Stimulated activated CD8-positive, alpha-beta memory T cell treated with anti-CD3 and anti-CD28 coated beads, Interleukin-2, amount 100 ng/mL, for 48 hours (primary cell): Measurements from ENCODE around the gene IL27RA.

Experiments used
- DNase-seq, 2 donors: peaks; one replicate each; pipeline ENCODE4 v3.0.0-alpha.2; 2020; ENCODE audit warnings: low read depth in 2 of 2

Gene IL27RA

GRCh38 chr19:14085309-14085995 lies 53.9 kb downstream of the IL27RA start, which contains the start of gene C19orf67:
C19orf67 (minus strand) TSS chr19:14085783; CDS start chr19:14085627, 156 bp downstream.
- DNase-seq, result no peak

DNA sequence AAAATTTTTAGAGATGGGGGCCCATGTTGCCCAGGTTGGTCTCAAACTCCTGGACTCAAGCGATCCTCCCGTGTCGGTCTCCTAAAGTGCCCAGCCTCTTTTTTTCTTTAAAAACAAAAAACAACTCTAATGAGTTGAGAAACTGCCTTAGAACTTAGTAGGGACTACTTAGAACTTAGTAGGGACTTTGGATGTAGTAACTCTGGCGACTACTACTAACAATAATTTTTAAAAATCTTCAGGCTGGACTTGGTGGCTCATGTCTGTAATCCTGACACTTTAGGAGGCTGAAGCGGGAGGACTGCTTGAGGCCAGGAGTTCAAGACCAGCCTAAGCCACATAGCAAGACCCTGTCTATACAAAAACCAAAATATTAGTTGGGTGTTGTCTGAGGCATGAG lies 54.5 kb downstream of the IL27RA start:
- DNase-seq, result no peak

DNA sequence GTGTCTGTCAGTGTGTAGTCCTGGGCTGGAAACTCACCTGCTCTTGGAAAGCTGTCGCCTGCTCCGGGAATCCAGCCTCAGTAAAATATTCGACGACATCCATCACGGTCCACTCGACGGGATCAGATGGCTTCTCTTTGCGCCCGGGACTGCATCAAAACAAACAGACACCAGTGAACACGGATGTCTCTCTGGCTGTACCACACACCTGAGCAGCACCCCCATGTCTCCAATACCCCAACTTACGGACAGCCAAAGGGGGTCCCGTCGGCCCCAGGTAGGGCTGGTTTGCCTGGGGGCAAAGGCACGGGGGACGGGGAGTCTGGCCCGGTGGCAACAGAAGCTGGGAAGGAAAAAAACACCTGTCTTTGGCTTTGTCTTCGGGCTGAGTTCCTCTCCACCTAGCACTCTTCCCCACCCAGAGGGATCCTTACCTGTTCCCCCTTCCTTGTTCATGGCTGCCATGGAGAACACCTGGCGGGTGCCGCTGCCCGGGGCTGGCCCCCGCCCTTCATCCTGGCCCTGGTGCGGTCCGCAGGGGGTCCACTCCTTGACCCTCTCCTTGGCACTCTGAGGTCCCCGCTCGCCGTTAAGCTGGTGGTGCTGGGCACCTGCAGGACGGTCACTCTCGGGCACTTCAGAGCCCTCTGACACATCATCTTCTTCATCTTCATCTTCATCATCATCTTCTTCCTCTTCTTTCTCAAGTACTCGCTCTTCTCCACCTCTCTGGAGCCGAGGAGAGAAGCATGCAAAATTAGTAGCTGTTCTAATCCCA lies 57.3 kb downstream of the IL27RA start:
- DNase-seq, result no peak

DNA sequence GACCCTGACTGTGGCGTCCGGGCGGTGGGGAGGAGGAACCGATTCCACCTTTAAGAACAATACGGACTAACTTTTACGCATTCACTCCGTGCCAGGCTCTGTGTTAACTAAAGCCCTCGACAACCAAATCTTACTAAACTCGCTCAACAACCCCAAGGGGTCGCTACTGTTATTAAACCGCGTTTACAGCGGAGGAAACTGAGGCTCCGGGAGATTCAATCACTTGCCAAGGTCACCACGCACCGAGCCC lies 57.8 kb downstream of the IL27RA start:
- no peak for DNase-seq

DNA sequence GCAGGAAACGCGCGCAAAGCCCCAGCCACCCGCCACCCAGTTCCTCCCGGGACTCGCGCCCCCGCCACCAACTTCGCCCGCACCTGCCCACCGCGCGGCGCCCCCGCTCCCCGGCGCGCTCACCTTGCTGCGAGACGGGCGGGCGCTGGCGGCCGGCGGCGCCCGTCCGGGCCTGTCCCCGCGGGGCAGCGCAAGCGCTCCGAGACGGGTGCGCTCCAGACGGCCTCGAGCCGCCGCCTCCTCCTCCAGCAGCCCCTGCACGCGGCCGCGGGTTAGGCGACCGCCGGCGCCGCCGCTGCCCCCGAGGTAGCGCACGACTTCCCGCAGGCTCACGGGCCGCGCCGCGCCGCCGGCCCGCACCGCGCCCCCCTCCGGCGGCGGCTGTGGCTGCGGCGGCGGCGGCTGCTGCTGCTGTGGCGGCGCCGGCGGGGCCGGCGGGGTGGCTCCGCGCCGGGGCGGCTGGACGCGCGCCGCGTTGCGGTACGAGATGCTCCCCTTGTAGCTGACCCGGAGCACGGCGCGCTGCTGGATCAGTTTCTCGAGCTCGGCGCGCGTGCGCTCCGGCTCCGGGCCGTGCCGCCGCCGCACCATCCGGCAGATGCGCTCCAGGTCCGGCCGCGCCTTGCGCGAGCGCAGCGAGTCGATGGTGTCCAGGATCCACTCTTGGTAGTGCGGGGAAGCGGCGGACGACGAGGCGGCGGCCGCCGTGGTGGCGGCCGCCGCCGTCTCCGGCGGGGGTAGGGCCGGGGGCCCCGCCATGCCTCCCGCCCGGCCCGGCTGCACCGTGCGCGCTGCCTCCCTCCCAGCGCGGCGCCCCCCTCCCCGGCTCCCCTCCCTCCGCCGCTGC lies 58.3 kb downstream of the IL27RA start:
- DNase-seq, result peak in 1 of 2 donors; percentile 44

- DNase-seq, result peak; percentile 67 to 78
Measured at GRCh38 chr19:14090509-14091080, 59.0 kb downstream of the IL27RA start, which contains the start of gene SAMD1. SAMD1 (minus strand) TSS chr19:14090751.

DNA sequence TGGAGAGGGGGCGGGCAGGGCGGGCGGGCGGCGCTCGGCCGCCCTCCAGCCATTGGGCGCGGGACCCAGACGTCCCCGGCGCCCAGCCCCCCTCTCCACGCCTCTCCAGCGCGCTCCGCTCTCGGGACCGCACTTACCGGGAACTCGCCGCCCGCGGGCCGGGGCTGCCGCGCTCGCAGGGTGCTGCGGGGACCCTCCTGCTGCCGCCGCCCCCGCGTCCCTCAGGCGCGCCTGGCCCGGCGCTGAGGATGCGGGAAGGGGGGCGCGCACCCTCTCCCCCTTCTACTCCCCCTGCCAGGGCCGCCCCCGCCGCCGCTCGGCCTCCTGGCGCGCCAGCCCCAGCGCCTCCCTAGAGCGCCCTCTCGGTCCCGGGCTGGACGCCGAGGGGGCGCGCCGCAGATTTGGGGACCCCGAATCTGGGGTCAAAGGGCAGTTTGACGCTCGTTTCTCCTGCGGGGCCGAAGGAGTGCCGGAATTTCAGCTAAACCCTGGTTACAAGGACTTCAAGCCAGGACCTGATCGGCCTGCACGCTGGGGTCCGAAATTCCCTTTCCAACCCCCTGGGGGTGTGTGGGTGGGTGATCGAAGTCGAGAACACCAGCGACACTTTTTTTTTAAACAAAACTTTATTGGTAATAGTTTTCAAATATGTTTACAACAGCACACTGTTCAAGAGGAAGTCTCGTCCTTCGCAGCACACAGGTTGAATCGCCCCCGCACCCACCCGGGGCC lies 59.7 kb downstream of the IL27RA start:
- DNase-seq, result peak; percentile 67 to 68

DNA sequence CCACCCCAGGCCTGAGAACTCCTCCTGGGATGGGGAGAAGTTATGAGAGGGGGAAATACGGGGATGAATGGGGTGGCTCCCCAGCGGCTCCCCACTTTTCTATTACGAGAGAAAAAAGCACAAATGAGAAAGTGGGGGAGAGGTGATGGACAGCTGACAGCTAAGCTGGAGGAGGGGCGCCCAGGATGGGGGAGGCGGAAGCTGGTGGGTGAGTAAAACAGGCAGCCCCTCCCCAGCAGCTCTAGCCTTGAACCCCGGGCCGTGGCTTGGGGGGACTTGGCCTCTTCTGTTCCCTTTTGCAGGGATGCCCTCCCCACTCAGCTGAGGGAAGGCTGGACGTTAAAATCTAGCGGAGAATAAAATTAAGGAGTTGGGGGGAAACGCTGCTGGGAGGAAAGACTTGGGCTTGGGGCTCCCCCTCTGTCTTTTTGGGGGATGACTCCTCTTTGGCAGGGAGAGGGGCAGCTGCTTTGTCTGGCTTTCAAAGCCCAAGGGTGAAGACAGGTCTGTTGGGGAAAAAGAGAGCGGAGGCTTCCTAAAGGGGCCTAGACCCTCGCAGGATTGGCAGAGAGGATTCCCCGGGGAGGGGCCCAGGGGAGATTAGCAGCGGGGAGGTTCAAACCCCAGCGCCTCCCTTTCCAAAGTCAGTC lies 60.4 kb downstream of the IL27RA start:
- peak in 1 of 2 donors; percentile 17 for DNase-seq

DNA sequence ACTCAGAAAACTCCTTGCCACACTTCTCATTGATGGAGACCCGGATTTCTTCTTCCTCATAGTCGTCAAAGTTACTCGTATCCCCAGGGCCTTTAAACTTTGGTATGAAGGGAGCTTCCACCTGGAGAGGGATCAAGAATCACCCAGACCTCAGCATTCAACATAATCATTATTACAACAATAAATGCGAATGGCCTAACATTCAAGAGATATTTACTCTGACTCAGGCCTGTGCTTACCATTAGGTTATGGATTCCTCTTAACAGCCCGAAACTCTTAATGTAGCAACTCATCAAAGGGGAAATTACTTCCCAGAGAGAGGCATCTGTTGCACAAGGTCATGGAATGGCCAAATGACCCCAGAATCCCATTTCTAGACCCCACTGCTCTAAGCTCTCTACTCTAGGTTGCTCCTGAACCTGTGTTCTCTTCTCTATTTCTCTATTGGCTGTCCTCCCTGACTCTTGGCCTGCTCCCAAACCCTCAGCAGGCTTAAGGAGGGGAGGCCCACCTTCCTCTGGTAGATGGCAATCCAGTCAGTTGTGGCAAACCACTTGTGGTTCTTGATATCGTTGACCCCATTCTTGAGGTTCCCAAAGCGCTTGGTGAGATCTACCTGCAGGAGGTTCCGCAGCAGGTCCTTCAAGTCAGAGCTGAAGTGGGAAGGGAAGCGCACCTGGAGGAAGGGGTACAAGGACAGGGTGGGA lies 61.7 kb downstream of the IL27RA start:
- DNase-seq, result no peak

DNA sequence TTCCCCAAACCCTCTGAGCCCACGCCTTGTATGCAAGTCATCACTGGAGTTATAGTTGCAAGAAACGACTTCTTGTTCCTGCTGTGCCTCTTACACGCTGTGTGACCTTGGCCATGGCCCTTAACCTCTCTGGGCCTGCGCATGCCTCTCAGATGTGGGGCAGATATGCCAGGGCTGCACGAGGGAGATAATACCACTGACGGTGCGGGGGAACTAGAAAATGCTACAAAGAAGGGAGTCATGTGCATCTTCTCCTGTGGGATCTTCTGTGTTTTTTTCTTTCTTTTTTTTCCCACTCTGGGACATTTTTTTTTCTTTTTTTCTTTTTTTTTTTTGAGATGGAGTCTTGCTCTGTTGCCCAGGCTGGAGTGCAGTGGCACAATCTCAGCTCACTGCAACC lies 63.3 kb downstream of the IL27RA start:
- no peak for DNase-seq

DNA sequence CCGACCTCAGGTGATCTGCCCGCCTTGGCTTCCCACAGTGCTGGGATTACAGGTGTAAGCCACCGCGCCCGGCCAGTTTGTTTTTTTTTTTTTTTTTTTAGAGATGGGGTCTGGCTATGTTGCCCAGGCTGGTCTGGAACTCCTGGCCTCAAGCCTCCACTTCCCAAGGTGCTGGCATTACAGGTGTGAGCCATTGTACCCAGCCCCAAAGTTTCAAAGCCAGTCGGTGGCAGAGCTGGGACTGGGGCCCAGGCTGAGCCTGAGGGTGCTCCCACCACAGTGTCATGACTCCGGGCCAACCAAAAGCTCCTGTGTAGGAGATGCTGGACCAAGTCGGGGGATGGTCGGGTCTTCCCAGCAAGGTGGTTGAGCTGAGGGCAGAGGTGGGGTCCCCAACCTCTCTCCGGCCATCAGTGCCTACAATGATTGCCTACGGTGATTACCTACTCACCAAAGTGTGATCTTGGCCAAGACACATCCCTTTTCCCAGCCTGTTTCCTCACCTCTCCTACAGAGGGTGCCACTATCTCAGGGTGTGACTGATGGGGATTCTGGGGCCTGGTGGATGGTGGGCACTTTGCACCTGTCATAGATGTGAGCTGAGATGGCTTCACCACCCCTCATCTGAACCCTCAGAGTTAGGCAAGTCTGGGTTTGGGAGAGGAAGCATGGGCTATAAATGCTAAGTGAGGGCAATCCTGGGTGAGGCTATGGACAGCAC lies 64.9 kb downstream of the IL27RA start:
- DNase-seq, result no peak

DNA sequence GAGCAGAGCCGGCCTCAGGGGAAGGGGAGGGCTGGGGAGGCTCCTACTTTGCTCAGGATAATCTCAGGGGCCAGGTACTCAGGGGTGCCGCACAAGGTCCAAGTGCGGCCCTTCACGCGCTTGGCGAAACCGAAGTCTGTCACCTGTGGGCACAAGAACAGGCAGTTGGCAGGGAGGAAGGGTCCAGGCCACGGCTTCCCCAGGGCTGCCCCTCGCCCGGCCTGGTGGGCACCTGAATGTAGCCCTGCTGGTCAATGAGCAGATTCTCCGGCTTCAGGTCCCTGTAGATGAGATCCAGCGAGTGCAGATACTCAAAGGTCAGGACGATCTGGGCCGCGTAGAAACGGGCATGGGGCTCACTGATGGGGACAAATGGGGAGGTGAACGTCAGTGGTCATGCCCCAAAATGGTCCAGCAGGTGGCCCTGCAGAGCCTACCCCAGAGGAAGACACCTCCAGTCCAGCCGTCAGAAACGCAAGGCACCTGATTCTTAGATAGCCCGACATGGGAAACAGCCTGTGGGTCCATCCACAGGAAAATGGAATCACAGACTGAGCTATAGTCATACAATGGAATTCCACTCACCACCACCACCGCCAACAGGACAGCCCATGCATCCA lies 66.1 kb downstream of the IL27RA start:
- no peak for DNase-seq

DNA sequence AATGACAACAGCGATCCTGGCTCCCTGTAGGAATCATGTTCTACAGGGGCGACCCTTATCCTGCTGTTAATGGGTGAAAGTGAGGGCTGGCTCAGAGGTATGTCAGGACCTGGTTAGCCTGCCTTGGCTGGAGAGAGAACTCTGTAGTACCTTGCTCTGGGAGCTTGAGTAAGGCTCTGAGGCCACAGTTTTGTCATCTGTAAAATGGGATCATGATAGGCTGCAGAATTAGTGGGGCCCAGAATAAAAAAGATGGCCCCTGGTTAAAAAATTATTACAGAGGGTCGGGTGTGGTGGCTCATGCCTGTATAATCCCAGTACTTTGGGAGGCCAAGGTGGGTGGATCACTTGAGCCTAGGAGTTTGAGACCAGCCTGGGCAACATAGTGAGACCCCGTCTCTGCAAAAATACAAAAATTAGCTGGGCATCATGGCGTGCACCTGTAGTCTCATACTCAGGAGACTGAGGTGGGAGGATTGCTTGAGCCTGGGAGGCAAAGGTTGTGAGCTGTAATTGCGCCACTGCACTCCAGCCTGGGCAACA lies 69.5 kb downstream of the IL27RA start:
- DNase-seq, result no peak

- no peak for DNase-seq
Measured at GRCh38 chr19:14102102-14102696, 70.6 kb downstream of the IL27RA start.

- DNase-seq, result no peak
Measured at GRCh38 chr19:14102756-14103155, 71.2 kb downstream of the IL27RA start.
